ENCODE measurements around the gene SMIM38. TPM values are rescaled to one million over a fixed set of nuclear protein-coding genes. Genes with fewer than 3 reads are reported as not detected.

Gene SMIM38
- total RNA-seq, 1 experiment from 2014 or later: 0.54 TPM

GRCh38 chr11:69157822-69158231, 2.1 kb downstream of the SMIM38 start:
- H2AFZ ChIP-seq (ENCODE audit: low read depth, low read length, poor library complexity, severe bottlenecking): no peak overlapping the region
- no peak for ATAC-seq
- H3K27me3 ChIP-seq (ENCODE audit: insufficient read depth, low read length): no peaks in the 10 kb centered on the region
- no TSS peak for BruUV-seq (replicated peaks)
- H3K36me3 ChIP-seq (ENCODE audit: control insufficient read depth in 1 of 2, insufficient read depth in 2 of 2, low read length in 2 of 2): no peaks in the 10 kb centered on the region
- no peak overlapping the region for H3K4me3 ChIP-seq (replicated peaks in 1 of 2; ENCODE audit: low read depth in 1 of 2, low read length in 2 of 2)
- no peaks in the 10 kb centered on the region for H3K9me3 ChIP-seq (ENCODE audit: control insufficient read depth in 1 of 2, insufficient read depth in 1 of 2, low read depth in 1 of 2, low read length in 2 of 2)
- H3K9ac ChIP-seq (ENCODE audit: low read length): no peak overlapping the region
- H3K4me2 ChIP-seq (ENCODE audit: low read length): no peak overlapping the region
- no peak overlapping the region for H3K27ac ChIP-seq (ENCODE audit: low read depth, low read length)
- no peak for DNase-seq (ENCODE audit: low read depth, low spot score)
- POLR2A ChIA-PET: no interaction called here
- H3K4me1 ChIP-seq (ENCODE audit: control insufficient read depth in 1 of 2, insufficient read depth in 2 of 2, low read length in 2 of 2): no peaks in the 10 kb centered on the region
- CTCF ChIA-PET: no interaction called here
- no peaks in the 10 kb centered on the region for H3K79me2 ChIP-seq (ENCODE audit: insufficient read depth, low read length)
- 0 out of 2 replicates have a peak, but pooled peaks cover 2% of the 10 kb centered on the region for H3K9me2 ChIP-seq (ENCODE audit: insufficient read depth)
- H4K20me1 ChIP-seq (ENCODE audit: insufficient read depth): no peaks in the 10 kb centered on the region
- RAD21 ChIA-PET (ENCODE audit: low non-redundant PET in 1 of 2, low total read pairs in 2 of 2, uncharacterized antibody in 2 of 2, unreplicated experiment in 2 of 2): no interaction called here
- no peak for TF ChIP-seq CEBPB (IDR thresholded peaks at IDR 0.05; ENCODE audit: low read depth)
- TF ChIP-seq CBX3 (IDR thresholded peaks at IDR 0.05; ENCODE audit: low read depth): no peak
- no peak for TF ChIP-seq SRF (IDR thresholded peaks at IDR 0.05; ENCODE audit: low read depth)
- TF ChIP-seq MAX (IDR thresholded peaks at IDR 0.05): no peak
- TF ChIP-seq POLR2A (IDR thresholded peaks at IDR 0.05; ENCODE audit: borderline replicate concordance, extremely low read depth, insufficient read depth, insufficient read length): no peak
- TF ChIP-seq CTCF (IDR thresholded peaks at IDR 0.05 in 2 of 3, conservative IDR thresholded peaks at IDR 0.05 in 1 of 3; ENCODE audit: borderline replicate concordance in 1 of 3, insufficient read depth in 1 of 3, low read depth in 2 of 3, low read length in 2 of 3): no peak
- TF ChIP-seq ZNF274 (IDR thresholded peaks at IDR 0.05; ENCODE audit: low read depth, low read length): no peak
- TF ChIP-seq RAD21 (IDR thresholded peaks at IDR 0.05; ENCODE audit: low read depth): no peak
- no peak for TF ChIP-seq JUND (IDR thresholded peaks at IDR 0.05)
- TF ChIP-seq SIN3A (IDR thresholded peaks at IDR 0.05; ENCODE audit: low read depth): no peak
- TF ChIP-seq ZBTB33 (IDR thresholded peaks at IDR 0.05; ENCODE audit: extremely low read depth, insufficient replicate concordance, low read length): no peak
- TF ChIP-seq ELF1 (IDR thresholded peaks at IDR 0.05; ENCODE audit: borderline replicate concordance, low read depth): no peak
- no peak for TF ChIP-seq SP1 (IDR thresholded peaks at IDR 0.05; ENCODE audit: low read depth)
- intact Hi-C loops (cut with micrococcal nuclease): no loop called here
